LNCaP clone FGC (cell line): Measurements from ENCODE around the gene SELP.

Source experiments
- DNase-seq: peaks from one replicate; pipeline ENCODE4 v3.0.0-alpha.2; 2011; ENCODE audit warnings: low read depth
- H3K4me3 ChIP-seq: 2 replicates; pipeline ENCODE4 v1.5.1; 2011; ENCODE audit warnings: mild to moderate bottlenecking, low read depth, low read length, control low read depth
- CTCF ChIP-seq: IDR thresholded peaks from 2 replicates; pipeline ENCODE4 v1.5.1; 2012; ENCODE audit warnings: mild to moderate bottlenecking; ENCODE audit not compliant: control insufficient read depth, insufficient read depth; ENCODE audit errors: extremely low read depth

The SELP gene

GRCh38 chr1:169586395-169587255, 43.3 kb downstream of the SELP start, which contains the start of gene F5:
Gene F5 (minus strand): TSS chr1:169586481. CDS start chr1:169586386, 95 bp downstream.
- H3K4me3 ChIP-seq: peak within 1 kb of the TSS; percentile 44
- peak; percentile 78 for TF ChIP-seq CTCF
- DNase-seq: no peak

GRCh38 chr1:169586067-169586394, 43.9 kb downstream of the SELP start:
- no peak for DNase-seq
- TF ChIP-seq CTCF: no peak
- peak overlapping the region; percentile 44 for H3K4me3 ChIP-seq

GRCh38 chr1:169585181-169585580, 44.7 kb downstream of the SELP start:
- no peak overlapping the region for H3K4me3 ChIP-seq
- no peak for DNase-seq
- TF ChIP-seq CTCF: no peak

DNA sequence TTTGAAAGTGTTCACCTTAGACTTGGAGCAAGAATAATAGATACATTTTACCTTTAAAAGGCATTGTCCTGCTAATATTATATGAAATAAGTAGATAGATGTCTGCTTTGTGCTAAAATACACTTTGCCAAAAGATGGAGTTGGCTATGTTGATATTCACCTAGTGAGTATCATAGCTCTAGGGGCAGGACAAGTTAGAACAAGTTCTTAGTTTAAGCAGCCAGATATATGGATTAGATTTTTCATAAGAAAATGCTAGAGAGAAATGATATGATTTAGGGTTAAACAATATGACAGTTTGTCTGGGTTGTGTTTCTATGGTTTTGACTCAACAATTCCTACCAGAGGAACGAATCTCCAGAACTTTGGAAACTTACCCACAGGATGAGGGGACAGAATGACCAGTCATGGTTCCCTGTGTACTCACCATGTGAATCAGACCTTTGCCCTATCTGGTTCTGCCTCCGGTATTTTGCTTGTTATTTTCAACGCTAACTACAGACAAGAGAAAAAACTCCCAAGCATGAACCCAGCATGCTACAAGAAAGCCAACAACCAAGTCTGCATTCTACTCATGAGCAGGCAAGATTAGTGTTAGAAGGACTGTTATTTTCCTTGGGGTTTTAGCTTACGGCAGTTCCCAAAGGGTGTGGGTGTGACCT, 45.3 kb downstream of the SELP start:
- no peak for TF ChIP-seq CTCF
- H3K4me3 ChIP-seq: no peak overlapping the region
- DNase-seq: no peak

GRCh38 chr1:169577981-169578738, 51.8 kb downstream of the SELP start:
- no peak for TF ChIP-seq CTCF
- DNase-seq: no peak
- H3K4me3 ChIP-seq: no peak overlapping the region

DNA sequence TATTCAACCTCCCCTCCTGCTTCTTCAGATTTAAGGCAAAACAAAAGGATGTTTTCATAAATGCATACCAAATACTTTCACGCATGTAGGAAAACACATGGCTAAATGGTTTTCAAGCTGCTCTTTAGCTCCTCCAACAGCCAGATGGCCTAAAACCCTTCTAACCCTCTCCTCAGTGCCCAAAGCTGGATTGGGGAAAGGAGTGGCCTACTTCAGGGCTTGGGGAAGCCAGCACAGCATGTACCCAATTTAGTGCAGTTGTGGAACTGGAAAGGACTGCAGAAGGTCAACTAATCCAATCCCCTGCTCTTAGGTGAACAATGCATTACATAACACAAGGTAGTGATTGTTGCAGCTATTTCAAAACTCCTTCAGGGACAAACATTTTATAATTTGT, 53.0 kb downstream of the SELP start:
- no peak overlapping the region for H3K4me3 ChIP-seq
- no peak for DNase-seq
- TF ChIP-seq CTCF: no peak
